HG02759 (cell line): ENCODE measurements around the gene FUNDC2.
A peak's percentile ranks its signal among the peaks of the same experiment; 100 is the strongest.

Experiments
- ATAC-seq: cut with Tn5 transposase; IDR thresholded peaks from one replicate; pipeline ENCODE4 v1.9.1; 2021; ENCODE audit warnings: mild to moderate bottlenecking, moderate library complexity; ENCODE audit not compliant: unreplicated experiment

FUNDC2 gene

GRCh38 chrX:155023907-155024833 is 2.5 kb upstream of the FUNDC2 start:
- ATAC-seq = no peak

GRCh38 chrX:155026420-155026726 is 271 bp upstream of the FUNDC2 start:
- no peak for ATAC-seq

- no peak for ATAC-seq
These were observed 944 bp downstream of the FUNDC2 start for GRCh38 chrX:155027509-155028066.

DNA sequence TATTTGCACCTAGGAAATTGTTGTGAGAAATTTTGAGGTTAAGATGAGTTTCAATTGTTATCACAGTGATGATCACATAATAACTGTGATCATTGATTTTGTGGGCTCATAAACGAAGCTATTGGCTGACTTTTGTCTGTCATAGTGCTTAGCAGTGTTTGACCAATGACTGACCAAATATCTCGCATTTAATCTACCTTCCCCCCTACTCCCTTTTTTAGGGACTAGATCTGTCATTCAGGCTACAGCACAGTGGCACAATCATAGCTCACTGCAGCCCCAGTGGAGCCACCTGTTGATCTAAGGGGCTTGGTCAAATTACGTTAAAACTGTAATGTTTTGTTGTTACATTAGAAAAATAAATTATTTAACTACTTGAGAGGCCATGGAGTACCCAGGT is 1.5 kb downstream of the FUNDC2 start:
- ATAC-seq = no peak

DNA sequence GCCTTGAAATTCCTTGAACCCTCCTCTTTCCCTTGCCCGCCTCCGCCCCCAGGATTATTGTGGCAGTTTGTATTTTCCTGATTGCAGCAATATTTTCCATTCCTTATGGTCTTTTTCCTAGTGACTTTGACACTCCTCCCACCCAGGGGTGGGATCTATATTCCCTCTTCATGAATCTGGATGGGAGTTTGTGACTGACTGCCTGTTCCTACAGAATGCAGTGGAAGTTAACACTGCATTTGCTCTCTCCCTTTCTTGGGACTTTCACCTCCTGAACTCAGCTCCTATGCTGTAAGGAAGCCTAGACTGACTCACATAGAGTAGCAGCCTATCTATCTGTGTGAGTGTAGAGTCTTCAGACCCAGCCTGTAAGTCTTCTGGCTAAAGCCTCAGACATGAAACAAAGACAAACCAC is 2.2 kb downstream of the FUNDC2 start:
- ATAC-seq = no peak

DNA sequence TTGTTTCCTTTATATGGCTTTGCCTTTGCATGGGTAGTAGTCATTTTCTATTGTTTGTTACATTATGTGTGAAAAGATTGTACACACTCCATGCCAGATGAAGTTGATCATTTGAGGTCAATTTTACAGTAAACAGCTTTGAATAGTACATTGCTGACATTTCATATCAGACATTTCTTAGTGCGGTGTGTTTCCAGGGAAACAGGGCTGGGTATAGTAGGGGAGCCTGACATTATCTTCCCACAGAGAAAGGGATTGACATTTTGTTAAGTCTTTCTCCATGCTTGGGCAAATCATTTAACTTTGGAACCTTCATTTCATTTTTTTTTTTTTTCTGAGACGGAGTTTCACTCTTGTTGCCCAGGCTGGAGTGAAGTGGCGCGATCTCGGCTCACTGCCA is 5.0 kb downstream of the FUNDC2 start:
- ATAC-seq = no peak

DNA sequence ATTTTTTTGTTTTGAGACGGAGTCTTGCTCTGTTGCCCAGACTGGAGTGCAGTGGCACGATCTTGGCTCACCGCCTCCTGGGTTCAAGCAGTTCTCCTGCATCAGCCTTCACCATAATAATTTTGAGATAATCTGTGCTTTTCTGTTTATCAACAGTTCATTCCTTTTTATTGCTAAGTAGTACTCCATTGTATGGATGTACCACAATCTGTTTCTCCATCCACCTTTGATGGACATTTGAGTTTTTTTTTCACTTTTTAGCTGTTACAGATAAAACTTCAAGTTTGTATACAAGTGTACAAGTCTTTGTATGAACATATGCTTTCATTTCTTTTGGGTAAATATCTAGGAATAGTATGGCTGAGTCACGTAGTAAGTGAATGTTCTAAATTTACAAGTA is 9.0 kb downstream of the FUNDC2 start:
- no peak for ATAC-seq

GRCh38 chrX:155046129-155046810 is 19.6 kb downstream of the FUNDC2 start:
- no peak for ATAC-seq

- ATAC-seq = no peak
These were observed 20.3 kb downstream of the FUNDC2 start for GRCh38 chrX:155046811-155047528.

DNA sequence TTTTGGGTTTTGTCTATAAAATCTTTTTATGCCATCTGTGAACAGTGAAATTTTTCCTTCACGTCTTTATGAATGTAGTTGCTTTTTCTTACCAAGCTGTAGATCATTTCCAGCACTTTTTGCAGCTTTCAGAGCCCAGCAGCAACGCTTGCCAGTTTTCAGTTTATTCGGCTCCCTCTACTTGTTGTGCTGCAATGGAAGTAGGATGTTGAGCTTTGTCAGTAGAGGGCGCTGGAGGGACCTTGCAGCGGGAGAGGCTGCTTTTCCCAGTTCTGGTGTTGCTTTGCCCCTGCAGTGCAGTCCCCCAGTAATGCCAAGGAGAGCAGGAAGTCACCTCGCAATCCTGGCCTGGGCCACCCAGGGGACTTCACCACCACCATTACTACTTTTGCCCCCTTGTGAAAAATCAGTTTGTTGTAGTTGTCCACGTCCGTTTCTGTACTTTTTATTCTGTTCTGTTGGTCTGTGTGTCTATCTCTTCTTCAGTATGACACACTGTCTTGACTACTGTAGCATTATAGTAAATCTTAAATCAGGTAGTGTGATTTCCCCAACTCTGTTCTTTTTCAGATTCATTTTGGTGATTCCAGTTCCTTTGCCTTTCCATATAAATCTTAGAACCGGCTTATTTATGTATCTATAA is 22.5 kb downstream of the FUNDC2 start:
- no peak for ATAC-seq

- ATAC-seq = no peak
These were observed 26.3 kb downstream of the FUNDC2 start for GRCh38 chrX:155052738-155053498.

GRCh38 chrX:155053656-155054055 is 27.0 kb downstream of the FUNDC2 start:
- ATAC-seq = no peak

- ATAC-seq = no peak
These were observed 27.6 kb downstream of the FUNDC2 start for GRCh38 chrX:155054255-155054654.

GRCh38 chrX:155055494-155055893 is 28.9 kb downstream of the FUNDC2 start:
- ATAC-seq = no peak

- ATAC-seq = no peak
These were observed 29.8 kb downstream of the FUNDC2 start for GRCh38 chrX:155056471-155056870.

DNA sequence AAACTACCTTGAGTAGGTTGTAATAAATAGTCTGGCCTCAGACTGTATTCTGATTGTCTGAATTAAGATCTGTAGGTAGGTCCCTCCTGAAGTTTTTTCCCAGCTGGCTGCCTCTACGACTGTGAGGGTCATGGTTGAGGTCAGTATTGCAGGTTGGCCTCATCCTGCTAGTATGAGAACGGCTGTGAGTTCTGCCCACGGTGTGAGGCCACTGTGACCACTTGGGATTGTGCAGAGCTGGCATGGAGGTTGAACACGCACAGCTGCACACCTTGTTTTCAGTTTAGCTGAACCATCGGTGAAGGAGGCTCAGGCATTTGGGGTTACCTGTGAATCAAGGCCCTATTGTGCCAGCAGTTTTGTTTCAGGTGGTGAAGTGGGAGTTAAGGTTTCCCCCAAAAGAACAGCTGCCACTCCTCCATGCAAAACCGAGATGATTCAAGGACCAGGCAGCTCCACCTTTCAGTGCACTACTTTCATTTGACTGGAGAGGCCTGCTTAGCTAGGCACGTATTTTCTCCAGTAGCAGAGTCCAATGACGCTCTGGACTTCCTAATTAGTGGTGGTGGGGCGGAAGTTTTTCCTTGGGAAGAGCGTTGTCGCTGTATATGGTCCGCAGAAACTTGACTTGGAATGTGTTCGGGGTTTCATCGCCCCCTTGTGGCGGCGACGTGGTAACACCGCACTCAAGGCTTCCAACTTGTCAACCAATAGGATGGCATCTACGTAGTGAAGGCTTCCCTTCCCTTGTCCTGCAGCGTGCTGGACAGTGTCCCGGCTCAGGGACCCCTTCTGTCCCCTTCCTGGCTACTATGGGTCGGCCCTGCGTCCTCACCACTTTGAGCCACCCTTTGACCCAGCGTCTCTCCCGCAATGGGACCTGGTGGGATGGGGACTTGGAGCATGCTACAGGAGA is 30.5 kb downstream of the FUNDC2 start:
- ATAC-seq = peak; percentile 73

DNA sequence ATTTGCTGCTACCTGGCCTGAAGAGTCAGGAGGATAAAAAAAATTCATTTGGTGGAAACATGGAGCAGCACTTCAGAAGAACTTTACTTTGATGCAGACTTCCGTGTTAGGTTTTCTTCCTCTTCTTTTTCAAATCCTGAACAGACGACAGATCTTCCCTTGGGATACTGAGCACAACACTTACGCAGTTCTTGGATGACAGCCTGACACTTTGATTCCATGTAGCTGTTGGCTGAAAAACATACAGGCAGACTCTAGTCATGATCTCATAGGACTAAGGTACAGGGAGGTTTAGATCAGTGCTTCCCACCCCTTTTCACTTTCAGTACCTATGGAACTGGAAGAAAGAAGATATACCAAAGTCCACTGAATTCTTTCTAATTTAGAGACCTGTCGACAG is 35.1 kb downstream of the FUNDC2 start:
- no peak for ATAC-seq

- ATAC-seq = no peak
These were observed 38.5 kb downstream of the FUNDC2 start for GRCh38 chrX:155065035-155065734.

DNA sequence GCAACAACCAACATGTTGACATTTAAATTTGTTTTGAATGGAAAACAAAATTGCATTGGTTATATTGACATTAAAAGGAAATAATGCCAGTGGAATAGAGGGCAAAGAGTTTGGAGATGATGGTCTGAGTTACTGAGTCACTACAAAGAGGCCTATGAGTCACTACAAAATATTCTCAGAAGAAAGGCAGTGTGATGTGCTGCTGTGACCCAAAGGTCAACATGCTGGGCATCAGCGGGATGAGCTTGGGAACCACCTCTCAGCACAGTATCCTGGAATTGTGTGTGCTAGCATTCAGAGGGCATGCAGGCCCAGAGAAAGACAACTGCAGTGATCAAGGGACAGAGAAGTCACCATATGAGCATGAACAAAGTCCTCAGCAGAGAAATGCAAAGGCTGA is 41.5 kb downstream of the FUNDC2 start:
- ATAC-seq = no peak
